Measurements from ENCODE around the gene CCDC192.

The CCDC192 gene

DNA sequence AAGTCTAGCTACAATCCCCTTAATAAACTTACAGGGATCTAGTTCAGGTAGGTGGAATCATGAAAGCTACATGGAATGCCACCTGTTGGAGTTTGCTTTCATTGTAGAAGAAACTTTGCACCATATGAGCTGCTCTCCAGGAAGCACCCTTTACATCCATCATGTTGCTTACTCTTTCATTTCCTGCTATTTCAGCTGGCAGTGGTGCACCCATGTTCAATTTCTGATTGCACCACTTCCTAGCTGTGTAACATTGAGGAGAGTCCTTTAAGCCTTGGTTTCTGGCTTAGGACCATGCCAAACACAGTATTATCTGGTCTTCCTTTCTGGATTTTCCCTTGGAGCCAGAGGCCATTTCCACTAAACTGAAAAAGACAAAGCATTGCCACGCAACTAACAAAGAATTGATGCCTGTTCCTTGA lies 257.1 kb downstream of the CCDC192 start:
- Histone ChIP-seq H3K9ac (ENCODE audit: low read length) (no peak overlapping the region), H4K20me1 (ENCODE audit: insufficient read depth, low read length) (no peaks in the 10 kb centered on the region), H3K4me2 (ENCODE audit: low read length) (no peak overlapping the region), H3K36me3 (replicated peaks; ENCODE audit: low read depth, low read length) (no peaks in the 10 kb centered on the region), H2AFZ (ENCODE audit: low read depth, low read length) (no peak overlapping the region), H3K9me3 (ENCODE audit: insufficient read depth, low read length) (no peaks in the 10 kb centered on the region), H3K27ac (ENCODE audit: low read length) (no peak overlapping the region), H3K79me2 (ENCODE audit: low read length) (no peaks in the 10 kb centered on the region), H3K4me3 (ENCODE audit: low read length) (no peak overlapping the region), H3K27me3 (ENCODE audit: low read depth, low read length) (no peaks in the 10 kb centered on the region), H3K4me1 (ENCODE audit: low read length) (no peaks in the 10 kb centered on the region)
- no peak for TF ChIP-seq CTCF (IDR thresholded peaks at IDR 0.05; ENCODE audit: low read depth, low read length)
- no peak for TF ChIP-seq EZH2phosphoT487 (IDR thresholded peaks at IDR 0.05; ENCODE audit: low read depth)

DNA sequence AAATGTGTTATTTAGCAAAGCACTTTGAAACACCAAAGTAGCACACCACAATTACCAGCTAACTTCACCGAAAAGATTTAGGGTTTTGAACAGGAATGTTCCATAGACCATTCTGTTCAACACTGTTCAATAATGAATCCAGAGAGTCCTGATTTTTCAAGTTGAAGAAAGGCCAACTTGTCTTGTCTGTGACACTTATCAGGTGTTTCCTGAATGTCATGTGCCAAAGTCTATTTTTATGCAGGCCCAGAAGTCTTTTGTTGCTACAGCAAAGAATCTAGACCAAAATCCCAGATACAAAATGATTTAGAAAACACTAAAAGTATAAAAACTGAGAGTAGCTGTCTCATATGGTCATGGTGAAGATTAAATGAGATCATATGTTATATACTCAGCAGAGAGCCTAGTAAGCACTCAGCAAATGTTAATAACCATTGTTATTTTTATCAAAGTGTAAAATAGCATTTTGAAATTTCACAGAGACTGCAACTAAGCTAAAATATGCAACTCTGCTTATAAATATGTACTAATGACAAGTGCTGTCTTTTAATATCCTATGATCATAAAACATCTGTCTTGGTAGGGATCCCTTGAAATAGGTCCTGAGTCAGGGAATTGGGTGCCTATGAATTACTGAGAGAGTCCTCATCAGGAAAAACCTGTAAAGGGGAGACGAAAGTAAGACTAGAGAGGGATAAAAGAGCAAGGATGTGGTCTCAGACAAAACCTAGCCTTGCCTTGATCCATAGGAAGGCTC lies 258.0 kb downstream of the CCDC192 start:
- Histone ChIP-seq H3K9ac (ENCODE audit: low read length) (no peak overlapping the region), H3K27me3 (ENCODE audit: low read depth, low read length) (no peaks in the 10 kb centered on the region), H2AFZ (ENCODE audit: low read depth, low read length) (no peak overlapping the region), H4K20me1 (ENCODE audit: insufficient read depth, low read length) (no peaks in the 10 kb centered on the region), H3K9me3 (ENCODE audit: insufficient read depth, low read length) (no peaks in the 10 kb centered on the region), H3K4me1 (ENCODE audit: low read length) (no peaks in the 10 kb centered on the region), H3K27ac (ENCODE audit: low read length) (no peak overlapping the region), H3K4me2 (ENCODE audit: low read length) (no peak overlapping the region), H3K36me3 (replicated peaks; ENCODE audit: low read depth, low read length) (no peaks in the 10 kb centered on the region), H3K4me3 (ENCODE audit: low read length) (no peak overlapping the region), H3K79me2 (ENCODE audit: low read length) (no peaks in the 10 kb centered on the region)
- TF ChIP-seq CTCF (IDR thresholded peaks at IDR 0.05; ENCODE audit: low read depth, low read length) (no peak), EZH2phosphoT487 (IDR thresholded peaks at IDR 0.05; ENCODE audit: low read depth) (no peak)

- Histone ChIP-seq H3K79me2 (ENCODE audit: low read length) (no peaks in the 10 kb centered on the region), H3K27ac (ENCODE audit: low read length) (no peak overlapping the region), H3K9me3 (ENCODE audit: insufficient read depth, low read length) (no peaks in the 10 kb centered on the region), H3K4me1 (ENCODE audit: low read length) (no peaks in the 10 kb centered on the region), H3K4me3 (ENCODE audit: low read length) (no peak overlapping the region), H3K27me3 (ENCODE audit: low read depth, low read length) (no peaks in the 10 kb centered on the region), H3K36me3 (replicated peaks; ENCODE audit: low read depth, low read length) (no peaks in the 10 kb centered on the region), H2AFZ (ENCODE audit: low read depth, low read length) (no peak overlapping the region), H4K20me1 (ENCODE audit: insufficient read depth, low read length) (no peaks in the 10 kb centered on the region), H3K9ac (ENCODE audit: low read length) (no peak overlapping the region), H3K4me2 (ENCODE audit: low read length) (no peak overlapping the region)
- no peak for TF ChIP-seq CTCF (IDR thresholded peaks at IDR 0.05; ENCODE audit: low read depth, low read length)
- TF ChIP-seq EZH2phosphoT487 (IDR thresholded peaks at IDR 0.05; ENCODE audit: low read depth): no peak
Measured at GRCh38 chr5:127961763-127962145, 258.6 kb downstream of the CCDC192 start.

DNA sequence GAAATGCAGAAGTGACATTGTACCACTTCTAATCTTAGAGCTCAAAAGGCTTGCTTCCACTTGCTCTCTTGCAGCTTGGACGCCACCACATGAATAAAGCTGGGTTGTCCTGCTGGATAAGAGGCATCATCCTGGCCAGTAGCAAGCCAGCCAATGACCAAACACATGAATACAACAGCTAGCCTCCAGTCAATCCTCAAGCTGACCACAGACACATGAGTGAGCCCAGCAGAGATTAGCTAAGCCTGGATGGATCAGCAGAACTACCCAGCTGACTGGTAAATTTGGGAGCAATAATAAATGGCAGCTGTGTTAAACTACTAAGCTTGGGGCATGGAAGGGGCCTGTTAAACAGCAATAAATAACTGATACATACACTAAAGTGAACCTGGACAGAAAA lies 259.3 kb downstream of the CCDC192 start:
- H2AFZ ChIP-seq (ENCODE audit: low read depth, low read length): no peak overlapping the region
- no peaks in the 10 kb centered on the region for H4K20me1 ChIP-seq (ENCODE audit: insufficient read depth, low read length)
- no peak overlapping the region for H3K4me2 ChIP-seq (ENCODE audit: low read length)
- TF ChIP-seq CTCF (IDR thresholded peaks at IDR 0.05; ENCODE audit: low read depth, low read length): no peak
- TF ChIP-seq EZH2phosphoT487 (IDR thresholded peaks at IDR 0.05; ENCODE audit: low read depth): no peak
- no peaks in the 10 kb centered on the region for H3K79me2 ChIP-seq (ENCODE audit: low read length)
- H3K27me3 ChIP-seq (ENCODE audit: low read depth, low read length): no peaks in the 10 kb centered on the region
- no peaks in the 10 kb centered on the region for H3K36me3 ChIP-seq (replicated peaks; ENCODE audit: low read depth, low read length)
- no peak overlapping the region for H3K27ac ChIP-seq (ENCODE audit: low read length)
- H3K4me3 ChIP-seq (ENCODE audit: low read length): no peak overlapping the region
- no peaks in the 10 kb centered on the region for H3K9me3 ChIP-seq (ENCODE audit: insufficient read depth, low read length)
- no peak overlapping the region for H3K9ac ChIP-seq (ENCODE audit: low read length)
- no peaks in the 10 kb centered on the region for H3K4me1 ChIP-seq (ENCODE audit: low read length)
